HepG2 (cell line): ENCODE data around the gene LSMEM2. TPM values are rescaled to one million over a fixed set of nuclear protein-coding genes. Genes with fewer than 3 reads are reported as not detected.

Source experiments
- CEBPB ChIP-seq: IDR thresholded peaks from 2 replicates; pipeline ENCODE4 v1.6.1; 2011; ENCODE audit warnings: low read depth, low read length, improper control_type of control experiment, borderline replicate concordance
- EED ChIP-seq: sonication (generic); formaldehyde crosslinking; IDR thresholded peaks from 2 replicates; pipeline ENCODE4 v1.5.0; 2020; ENCODE audit warnings: mild to moderate bottlenecking, missing genetic modification reagents
- FOSL1 ChIP-seq: sonication (generic); formaldehyde crosslinking; IDR thresholded peaks from 2 replicates; pipeline ENCODE4 v1.9.0; 2021; ENCODE audit warnings: missing genetic modification reagents, borderline replicate concordance
- KLF11 ChIP-seq: IDR thresholded peaks from 2 replicates; pipeline ENCODE4 v1.6.1; 2016; ENCODE audit warnings: missing compliant biosample characterization
- MTF2 ChIP-seq: sonication (generic); formaldehyde crosslinking; IDR thresholded peaks from 2 replicates; pipeline ENCODE4 v1.5.0; 2020; ENCODE audit warnings: missing genetic modification reagents, borderline replicate concordance
- NBN ChIP-seq: fragments of 450-650 bp; conservative IDR thresholded peaks from 2 replicates; pipeline ENCODE4 v1.6.1; 2017
- PAX8 ChIP-seq: sonication (generic); formaldehyde crosslinking; IDR thresholded peaks from 2 replicates; pipeline ENCODE4 v1.8.0; 2022; ENCODE audit warnings: mild to moderate bottlenecking, missing genetic modification reagents, borderline replicate concordance
- POLR2AphosphoS5 ChIP-seq: IDR thresholded peaks from 2 replicates; pipeline ENCODE4 v1.6.1; 2012; ENCODE audit warnings: low read depth, low read length
- RAD21 ChIP-seq: fragments of 450-650 bp; formaldehyde crosslinking; IDR thresholded peaks from 2 replicates; pipeline ENCODE4 v1.5.0; 2020; ENCODE audit warnings: mild to moderate bottlenecking
- RCOR2 ChIP-seq: IDR thresholded peaks from 2 replicates; pipeline ENCODE4 v1.6.1; 2016; ENCODE audit warnings: missing biosample characterization, missing genetic modification reagents
- SRSF9 ChIP-seq: fragments of 200-400 bp; formaldehyde crosslinking; IDR thresholded peaks from 2 replicates; pipeline ENCODE4 v1.6.1; 2018; ENCODE audit warnings: borderline replicate concordance, mild to moderate bottlenecking, low read depth, low read length; ENCODE audit not compliant: insufficient read depth, poor library complexity, severe bottlenecking
- TAF15 ChIP-seq: fragments of 200-400 bp; formaldehyde crosslinking; IDR thresholded peaks from one replicate; pipeline ENCODE4 v1.6.1; 2018; ENCODE audit warnings: mild to moderate bottlenecking, low read depth, low read length; ENCODE audit not compliant: poor library complexity, severe bottlenecking
- TBL1XR1 ChIP-seq: fragments of 150-350 bp; IDR thresholded peaks from 2 replicates; pipeline ENCODE4 v1.6.1; 2014; ENCODE audit warnings: borderline replicate concordance, low read length; ENCODE audit not compliant: partially characterized antibody
- THAP7 ChIP-seq: sonication (generic); formaldehyde crosslinking; IDR thresholded peaks from 2 replicates; pipeline ENCODE4 v1.8.1; 2023; ENCODE audit warnings: mild to moderate bottlenecking, missing genetic modification reagents
- THAP8 ChIP-seq: sonication (generic); formaldehyde crosslinking; IDR thresholded peaks from 2 replicates; pipeline ENCODE4 v1.5.1; 2020; ENCODE audit warnings: missing genetic modification reagents, mild to moderate bottlenecking, borderline replicate concordance
- TP53 ChIP-seq: sonication (generic); formaldehyde crosslinking; conservative IDR thresholded peaks from 2 replicates; pipeline ENCODE4 v1.4.0; 2020; ENCODE audit warnings: missing genetic modification reagents
- ZBTB21 ChIP-seq: sonication (generic); formaldehyde crosslinking; IDR thresholded peaks from 2 replicates; pipeline ENCODE4 v1.4.0; 2020; ENCODE audit warnings: missing genetic modification reagents
- ZNF143 ChIP-seq: sonication (generic); formaldehyde crosslinking; IDR thresholded peaks from 2 replicates; pipeline ENCODE4 v1.4.0; 2020; ENCODE audit warnings: missing genetic modification reagents
- ZNF280D ChIP-seq: sonication (generic); formaldehyde crosslinking; IDR thresholded peaks from 2 replicates; pipeline ENCODE4 v1.5.1; 2020; ENCODE audit warnings: mild to moderate bottlenecking, missing genetic modification reagents
- ZNF446 ChIP-seq: sonication (generic); formaldehyde crosslinking; IDR thresholded peaks from 2 replicates; pipeline ENCODE4 v1.5.0; 2020; ENCODE audit warnings: mild to moderate bottlenecking, missing genetic modification reagents
- ZNF496 ChIP-seq: sonication (generic); formaldehyde crosslinking; IDR thresholded peaks from 2 replicates; pipeline ENCODE4 v1.8.1; 2023; ENCODE audit warnings: mild to moderate bottlenecking, moderate library complexity, missing genetic modification reagents; ENCODE audit not compliant: insufficient replicate concordance
- ZNF607 ChIP-seq: sonication (generic); formaldehyde crosslinking; IDR thresholded peaks from 2 replicates; pipeline ENCODE4 v1.5.1; 2020; ENCODE audit warnings: missing genetic modification reagents, mild to moderate bottlenecking, borderline replicate concordance
- ZNF7 ChIP-seq: IDR thresholded peaks from 2 replicates; pipeline ENCODE4 v1.6.1; 2016; ENCODE audit warnings: missing biosample characterization, missing genetic modification reagents
- ZNF773 ChIP-seq: sonication (generic); formaldehyde crosslinking; IDR thresholded peaks from 2 replicates; pipeline ENCODE4 v1.4.0; 2020; ENCODE audit warnings: missing genetic modification reagents, borderline replicate concordance
- ZNF780A ChIP-seq: sonication (generic); formaldehyde crosslinking; IDR thresholded peaks from 2 replicates; pipeline ENCODE4 v1.8.0; 2022; ENCODE audit warnings: mild to moderate bottlenecking, missing genetic modification reagents, moderate library complexity
- ZNF781 ChIP-seq: sonication (generic); formaldehyde crosslinking; IDR thresholded peaks from 2 replicates; pipeline ENCODE4 v1.5.1; 2020; ENCODE audit warnings: borderline replicate concordance, mild to moderate bottlenecking, missing genetic modification reagents; ENCODE audit errors: not compliant biosample characterization
- ZSCAN31 ChIP-seq: sonication (generic); formaldehyde crosslinking; IDR thresholded peaks from 2 replicates; pipeline ENCODE4 v1.5.0; 2020; ENCODE audit warnings: low read depth, mild to moderate bottlenecking, missing genetic modification reagents
- polyA plus RNA-seq, 8 experiments: library from polyadenylated mRNA; depleted of rRNA in 3 of 8; stranded (reverse) in 7 of 8; unstranded in 1 of 8; fragments of >200 nt; fragmentation: Illumina TruSeq in 4 of 8; extraction: Trizol in 4 of 8; gene quantifications; 2 replicates each; pipeline versions ENCODE4 v1.2.1 to v1.2.3, GENCODE V29; 2011 to 2016; ENCODE audit warnings: low read depth in 4 of 8, missing spikeins in 1 of 8, mixed read lengths in 1 of 8; ENCODE audit not compliant: insufficient read depth in 1 of 8
- total RNA-seq, 5 experiments: library from RNA; depleted of rRNA; stranded (reverse); fragments of >200 nt; fragmentation: Illumina TruSeq; extraction: Trizol; gene quantifications; 2 replicates each; pipeline ENCODE4 v1.2.3, GENCODE V29; 2016; ENCODE audit warnings: low read depth in 1 of 5

Gene LSMEM2
- total and polyA plus RNA-seq, 2 of the 13 experiments (the other 11 are each of a cell fraction or from before 2014, with no cell fraction given): 0.07 to 0.41 TPM

GRCh38 chr3:50292159-50293078 is 13.5 kb downstream of the LSMEM2 start, which contains the start of gene IFRD2 (continued):
- TF ChIP-seq ZNF781 (CRISPR knock-in tag) (peak; percentile 19), POLR2AphosphoS5 (peak; percentile 86), THAP7 (CRISPR knock-in tag) (no peak), ZNF773 (CRISPR knock-in tag) (no peak), ZNF280D (CRISPR knock-in tag) (no peak; the same call in 1 of the 2 replicates), NBN (no peak), MTF2 (CRISPR knock-in tag) (no peak), FOSL1 (CRISPR knock-in tag) (no peak), THAP8 (CRISPR knock-in tag) (no peak), ZSCAN31 (CRISPR knock-in tag) (peak; percentile 86), TP53 (no peak), CEBPB (no peak), ZNF780A (no peak; the same call in 1 of the 2 replicates), EED (CRISPR knock-in tag) (peak; percentile 29; the same call in 1 of the 2 replicates), ZNF7 (CRISPR knock-in tag) (no peak), TBL1XR1 (peak; percentile 96), ZNF496 (CRISPR knock-in tag) (no peak), RAD21 (CRISPR knock-in tag) (peak; percentile 31; the same call in 1 of the 2 replicates), KLF11 (no peak), TAF15 (no peak), PAX8 (CRISPR knock-in tag) (no peak), ZNF607 (CRISPR knock-in tag) (peak; percentile 28; the same call in 1 of the 2 replicates), RCOR2 (CRISPR knock-in tag) (no peak), ZNF446 (CRISPR knock-in tag) (no peak), SRSF9 (no peak), ZNF143 (CRISPR knock-in tag) (peak; percentile 97), ZBTB21 (CRISPR knock-in tag) (no peak)
